NT2/D1 (cell line): ENCODE measurements around the gene INHA.

Experiments used
- SUZ12 ChIP-seq: IDR thresholded peaks from 2 replicates; pipeline ENCODE4 v1.6.1; 2011; ENCODE audit not compliant: insufficient read length, insufficient read depth; ENCODE audit errors: extremely low read depth
- YY1 ChIP-seq: IDR thresholded peaks from 2 replicates; pipeline ENCODE4 v1.6.1; 2011; ENCODE audit not compliant: insufficient read length, insufficient read depth

GRCh38 chr2:219616550-219616949 is 44.4 kb downstream of the INHA start:
- TF ChIP-seq YY1 (no peak), SUZ12 (no peak)
